K562 (cell line): ENCODE data around the gene PBXIP1. TPM values are rescaled to one million over a fixed set of nuclear protein-coding genes. Genes with fewer than 3 reads are reported as not detected.

Experiments
- ATAC-seq: fragments of 200-7000 bp; cut with Tn5 transposase; 3 replicates; pipeline ENCODE4 v1.9.1; 2020; ENCODE audit warnings: moderate library complexity
- BruUV-seq: library from RNA; stranded (reverse); fragments of 400-500 nt; replicated peaks from 2 replicates; lab custom pipeline; 2021; lab: Mats Ljungman, UMichigan
- CTCF ChIA-PET: fragments of 300-600 bp; formaldehyde crosslinking; extraction: SDS; loops from one replicate; lab custom pipeline; 2021; ENCODE audit warnings: low intra/inter-chr PET ratio; lab: Yijun Ruan, JAX
- POLR2A ChIA-PET: fragments of 300-600, 350-650 bp; sonication (Branson Sonifier 250); formaldehyde crosslinking; extraction: SDS; loops from one replicate; lab custom pipeline; 2021; ENCODE audit warnings: antibody characterized with exemption, inconsistent platforms; lab: Yijun Ruan, JAX
- DNase-seq, 4 experiments: peaks; one replicate each; pipeline versions ENCODE4 v3.0.0 to v3.0.0-alpha.2; 2011 to 2018; ENCODE audit warnings: low spot score in 3 of 4, mixed read lengths in 3 of 4; ENCODE audit errors: extremely low read depth in 1 of 4
- FAIRE-seq: peaks from 2 replicates; lab custom pipeline; 2011; peaks lifted over from hg19 to GRCh38; lab: Jason Lieb, UNC
- H2AFZ ChIP-seq: 2 replicates; pipeline ENCODE4 v1.6.0; 2011; ENCODE audit warnings: low read depth, low read length, control low read depth, inconsistent platforms
- H3K27ac ChIP-seq: fragments of 200-600 bp; 3 replicates; pipeline ENCODE4 v1.8.0; 2011; ENCODE audit warnings: low read depth, mild to moderate bottlenecking, control low read depth, inconsistent platforms, low read length, moderate library complexity, mixed read lengths; ENCODE audit errors: extremely low read depth
- H3K27me3 ChIP-seq, 2 experiments: fragments of 300-600 bp in 1 of 2; 2 replicates in 1 of 2; 3 replicates in 1 of 2; pipeline versions ENCODE4 v1.6.0 to v1.8.0; 2011; ENCODE audit warnings: inconsistent platforms in 2 of 2, low read length in 2 of 2, mild to moderate bottlenecking in 1 of 2, mixed read lengths in 1 of 2, moderate library complexity in 1 of 2; ENCODE audit not compliant: control insufficient read depth in 2 of 2, insufficient read depth in 2 of 2
- H3K36me3 ChIP-seq: fragments of 300-600 bp; 3 replicates; pipeline ENCODE4 v1.8.0; 2011; ENCODE audit warnings: mild to moderate bottlenecking, low read length, inconsistent platforms; ENCODE audit not compliant: control insufficient read depth, insufficient read depth
- H3K4me1 ChIP-seq, 2 experiments: fragments of 200-600 bp in 1 of 2; replicated peaks in 1 of 2; 2 replicates in 1 of 2; 3 replicates in 1 of 2; pipeline versions ENCODE4 v1.5.1 to v1.8.0; 2011; ENCODE audit warnings: inconsistent platforms in 2 of 2, low read length in 2 of 2, mild to moderate bottlenecking in 1 of 2, mixed read lengths in 1 of 2, moderate library complexity in 1 of 2; ENCODE audit not compliant: control insufficient read depth in 2 of 2, insufficient read depth in 2 of 2
- H3K4me2 ChIP-seq: 2 replicates; pipeline ENCODE4 v1.6.1; 2011; ENCODE audit warnings: low read length, control low read depth, inconsistent platforms, mixed read lengths; ENCODE audit not compliant: insufficient read depth
- H3K4me3 ChIP-seq: fragments of 200-600 bp; sonication (generic), shearing (Covaris generic); 2 replicates; pipeline ENCODE4 v1.5.1; 2016; ENCODE audit warnings: control low read depth, inconsistent platforms
- H3K79me2 ChIP-seq: fragments of 200-600 bp; 3 replicates; pipeline ENCODE4 v1.8.0; 2011; ENCODE audit warnings: low read length, inconsistent platforms; ENCODE audit not compliant: control insufficient read depth, insufficient read depth
- H3K9ac ChIP-seq, 2 experiments: 2 replicates each; pipeline versions ENCODE4 v1.6.0 to v1.6.1; 2011; ENCODE audit warnings: low read depth in 2 of 2, low read length in 2 of 2, control low read depth in 1 of 2, inconsistent platforms in 1 of 2, mild to moderate bottlenecking in 1 of 2, mixed read lengths in 1 of 2; ENCODE audit not compliant: insufficient read depth in 1 of 2
- H3K9me1 ChIP-seq: one replicate; pipeline ENCODE4 v1.6.0; 2011; ENCODE audit warnings: inconsistent platforms, mild to moderate bottlenecking, low read length, moderate library complexity; ENCODE audit not compliant: control insufficient read depth, insufficient read depth
- H3K9me3 ChIP-seq: replicated peaks from 2 replicates; pipeline ENCODE4 v1.5.1; 2011; ENCODE audit warnings: low read depth, low read length, inconsistent platforms; ENCODE audit not compliant: control insufficient read depth, insufficient read depth
- H4K20me1 ChIP-seq: replicated peaks from 2 replicates; pipeline ENCODE4 v1.6.1; 2011; ENCODE audit warnings: low read length, inconsistent platforms, mixed read lengths; ENCODE audit not compliant: control insufficient read depth, insufficient read depth
- ESRRA ChIP-seq: fragments of 450-650 bp; IDR thresholded peaks from 2 replicates; pipeline ENCODE4 v1.6.1; 2014; ENCODE audit warnings: low read depth, mild to moderate bottlenecking, moderate library complexity, borderline replicate concordance
- ETV5 ChIP-seq: sonication (generic); formaldehyde crosslinking; IDR thresholded peaks from 2 replicates; pipeline ENCODE4 v1.4.0; 2020; ENCODE audit warnings: low read depth, mild to moderate bottlenecking, missing genetic modification reagents
- HIVEP1 ChIP-seq: fragments of 250-450 bp; sonication (Bioruptor Pico); IDR thresholded peaks from 2 replicates; pipeline ENCODE4 v1.4.0; 2020; ENCODE audit warnings: mild to moderate bottlenecking
- MTA3 ChIP-seq: fragments of 450-650 bp; formaldehyde crosslinking; IDR thresholded peaks from 2 replicates; pipeline ENCODE4 v1.6.1; 2017; ENCODE audit warnings: mild to moderate bottlenecking, borderline replicate concordance
- NCOA1 ChIP-seq: fragments of 450-650 bp; IDR thresholded peaks from 2 replicates; pipeline ENCODE4 v1.6.1; 2016; ENCODE audit warnings: low read depth
- NFIC ChIP-seq: fragments of 450-650 bp; IDR thresholded peaks from 2 replicates; pipeline ENCODE4 v1.6.1; 2017; ENCODE audit warnings: mild to moderate bottlenecking, inconsistent platforms
- POLR2G ChIP-seq: fragments of 200-400 bp; formaldehyde crosslinking; IDR thresholded peaks from 2 replicates; pipeline ENCODE4 v1.6.1; 2017; ENCODE audit warnings: low read depth, mild to moderate bottlenecking, antibody characterized with exemption, low read length, moderate library complexity
- PRPF4 ChIP-seq: fragments of 200-400 bp; formaldehyde crosslinking; IDR thresholded peaks from one replicate; pipeline ENCODE4 v1.6.1; 2017; ENCODE audit warnings: low read length, low read depth, mild to moderate bottlenecking; ENCODE audit not compliant: insufficient read depth, poor library complexity, severe bottlenecking
- SPI1 ChIP-seq: IDR thresholded peaks from 2 replicates; pipeline ENCODE4 v1.6.1; 2011; ENCODE audit warnings: low read depth, low read length, control low read depth, borderline replicate concordance
- WGBS: fragments of 100-300 bp; shearing (Covaris generic); methylation state at CpG from one replicate; pipeline ENCODE4 v1.1.6; 2016; ENCODE audit warnings: low coverage, mixed read lengths; ENCODE audit not compliant: insufficient coverage; ENCODE audit errors: missing lambda C conversion rate; 5-methylcytosine and 5-hydroxymethylcytosine counted together
- in situ Hi-C: fragments of 300-500 bp; cut with MboI; formaldehyde crosslinking; loops from 4 replicates; pipeline ENCODE4 v1.15.0; 2018; ENCODE audit warnings: inconsistent platforms, mixed read lengths
- intact Hi-C: fragments of 100-400 bp; cut with micrococcal nuclease; formaldehyde crosslinking; loops from 2 replicates; pipeline ENCODE4 v1.14.2; 2022
- polyA plus RNA-seq, 8 experiments: library from polyadenylated mRNA; depleted of rRNA in 4 of 8; stranded (reverse) in 5 of 8; unstranded in 3 of 8; fragments of >200 nt; fragmentation: Nextera tagmentation in 2 of 8; fragmentation: Illumina TruSeq in 1 of 8; extraction: Ambion mirVana in 2 of 8; extraction: Trizol in 1 of 8; gene quantifications; 2 replicates each; pipeline versions ENCODE4 v1.2.1 to v1.2.3, GENCODE V29; 2011 to 2014; ENCODE audit warnings: inconsistent platforms in 1 of 8, missing spikeins in 1 of 8
- total RNA-seq, 7 experiments: library from RNA; depleted of rRNA in 6 of 7; stranded (reverse); fragments of >200 nt in 6 of 7; fragmentation: Illumina TruSeq in 2 of 7; extraction: Trizol in 2 of 7; gene quantifications; 2 replicates each; pipeline versions ENCODE4 v1.2.1 to v1.2.3, GENCODE V29; 2011 to 2021; ENCODE audit warnings: low replicate concordance in 1 of 7
- TF ChIP-seq, protein P1 (sequence below): fragments of 250-450 bp; sonication (Bioruptor Pico); IDR thresholded peaks from 2 replicates; pipeline ENCODE4 v1.8.0; 2022; ENCODE audit warnings: moderate library complexity, mild to moderate bottlenecking, inconsistent platforms
- TF ChIP-seq, protein P2 (sequence below): fragments of 450-650 bp; IDR thresholded peaks from 2 replicates; pipeline ENCODE4 v1.7.0; 2016; ENCODE audit warnings: borderline replicate concordance

The PBXIP1 gene
- total and polyA plus RNA-seq, 9 of the 15 experiments (the other 6 are each of a cell fraction or from before 2014, with no cell fraction given): 0.13 to 8.3 (median 5.8) TPM

DNA sequence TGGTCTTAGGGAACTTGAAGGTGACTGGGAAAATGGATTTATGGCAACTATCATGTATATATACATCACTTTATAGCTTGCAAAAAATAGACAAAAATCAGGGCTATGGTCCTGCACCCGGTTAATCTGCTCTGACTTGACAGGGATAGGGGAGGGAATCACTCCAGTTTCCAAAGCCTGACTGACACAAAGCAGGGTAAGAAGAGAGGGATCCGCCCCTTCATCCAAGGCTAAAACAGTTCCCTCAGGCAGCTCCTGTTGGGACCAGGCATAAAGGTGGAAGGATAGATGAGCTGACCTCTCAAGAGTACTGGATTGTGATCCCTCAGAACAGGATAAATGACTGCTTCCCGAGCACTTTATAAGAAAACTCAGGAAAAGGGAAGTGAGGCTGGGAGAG, 1.4 kb downstream of the PBXIP1 start:
- in situ Hi-C loops: no loop called here
- Histone ChIP-seq H3K9me3 (no peaks in the 10 kb centered on the region), H3K27me3 (no peaks in the 10 kb centered on the region), H3K36me3 (peaks cover 20% of the 10 kb centered on the region; the same call in 2 of the 3 replicates), H3K9ac (no peak overlapping the region), H4K20me1 (no peaks in the 10 kb centered on the region), H3K27ac (no peak overlapping the region; the same call in 2 of the 3 replicates), H3K4me3 (no peak overlapping the region), H3K9me1 (no peaks in the 10 kb centered on the region), H2AFZ (no peak overlapping the region), H3K79me2 (peaks cover 7% of the 10 kb centered on the region), H3K4me1 (peaks cover 31 to 47% of the 10 kb centered on the region in 2 experiments), H3K4me2 (peak overlapping the region; percentile 90)
- FAIRE-seq: no peak
- DNase-seq: no peak
- 37% methylated on average over 3 of the region's 3 CpGs for WGBS
- TF ChIP-seq POLR2G: no peak
- 0 out of 2 replicates have a peak, but pooled peaks have one; percentile 11 for TF ChIP-seq ETV5
- 0 out of 2 replicates have a peak, but pooled peaks have one; percentile 21 for TF ChIP-seq SPI1
- no peak for ATAC-seq
- ChIA-PET CTCF (interaction anchor here (2.4 kb wide), 1 partner anchor 63 kb away, joined by 11 read pairs; no protein-coding TSS in a partner anchor), POLR2A (interaction anchor here (0.8 to 4.8 kb wide), 7 partner anchors 8 to 62 kb away, joined by 3 to 20 read pairs (median 5); partner anchors contain the start of genes PMVK and SHC1)
- no TSS peak for BruUV-seq
- intact Hi-C loops: loop anchor here (2.0 kb wide), 1 partner anchor 40 kb away; no protein-coding TSS in a partner anchor

DNA sequence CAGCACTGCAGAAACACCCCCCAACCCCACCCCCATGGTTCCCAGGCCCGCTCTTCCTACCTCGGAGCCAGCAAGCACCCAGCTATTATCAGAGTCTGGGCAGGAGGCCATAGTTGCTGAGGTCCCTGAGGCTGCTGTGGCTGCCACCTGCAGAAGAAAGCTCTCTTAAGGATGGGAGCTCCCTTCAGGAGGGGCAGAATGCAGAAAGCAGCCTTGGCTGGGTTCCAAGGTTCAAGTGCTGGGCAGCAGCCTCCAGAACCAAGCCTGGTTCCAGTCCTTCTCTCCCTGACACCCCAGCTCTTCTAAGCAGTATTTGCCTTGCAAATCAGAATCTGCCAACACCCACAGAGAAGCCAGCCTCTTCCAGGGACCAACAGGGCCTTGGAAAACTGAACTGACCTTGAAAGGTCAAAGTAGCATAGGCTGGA, 2.3 kb downstream of the PBXIP1 start:
- Histone ChIP-seq H3K4me2 (no peak overlapping the region), H3K9ac (peak overlapping the region in 1 of 2 experiments; percentile 54; a peak in 2 of 4 replicates), H2AFZ (no peak overlapping the region), H3K4me3 (no peak overlapping the region), H3K4me1 (peaks cover 31 to 37% of the 10 kb centered on the region in 2 experiments), H3K79me2 (no peaks in the 10 kb centered on the region), H3K27ac (no peak overlapping the region), H4K20me1 (no peaks in the 10 kb centered on the region), H3K9me1 (no peaks in the 10 kb centered on the region), H3K9me3 (no peaks in the 10 kb centered on the region), H3K27me3 (no peaks in the 10 kb centered on the region), H3K36me3 (peaks cover 10% of the 10 kb centered on the region; the same call in 2 of the 3 replicates)
- ATAC-seq (no peak), FAIRE-seq (no peak), DNase-seq (no peak)
- ChIA-PET CTCF (no interaction called here), POLR2A (interaction anchor here (0.6 to 4.8 kb wide), 3 partner anchors 11 to 40 kb away, joined by 3 to 20 read pairs (median 3); partner anchors contain the start of gene SHC1)
- TF ChIP-seq, protein P1, sequence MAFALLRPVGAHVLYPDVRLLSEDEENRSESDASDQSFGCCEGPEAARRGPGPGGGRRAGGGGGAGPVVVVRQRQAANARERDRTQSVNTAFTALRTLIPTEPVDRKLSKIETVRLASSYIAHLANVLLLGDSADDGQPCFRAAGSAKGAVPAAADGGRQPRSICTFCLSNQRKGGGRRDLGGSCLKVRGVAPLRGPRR: no peak
- TF ChIP-seq ESRRA (0 out of 2 replicates have a peak, but pooled peaks have one; percentile 22), PRPF4 (no peak), HIVEP1 (CRISPR knock-in tag) (no peak), NCOA1 (no peak), MTA3 (no peak), NFIC (peak; percentile 59)
- TF ChIP-seq, protein P2, sequence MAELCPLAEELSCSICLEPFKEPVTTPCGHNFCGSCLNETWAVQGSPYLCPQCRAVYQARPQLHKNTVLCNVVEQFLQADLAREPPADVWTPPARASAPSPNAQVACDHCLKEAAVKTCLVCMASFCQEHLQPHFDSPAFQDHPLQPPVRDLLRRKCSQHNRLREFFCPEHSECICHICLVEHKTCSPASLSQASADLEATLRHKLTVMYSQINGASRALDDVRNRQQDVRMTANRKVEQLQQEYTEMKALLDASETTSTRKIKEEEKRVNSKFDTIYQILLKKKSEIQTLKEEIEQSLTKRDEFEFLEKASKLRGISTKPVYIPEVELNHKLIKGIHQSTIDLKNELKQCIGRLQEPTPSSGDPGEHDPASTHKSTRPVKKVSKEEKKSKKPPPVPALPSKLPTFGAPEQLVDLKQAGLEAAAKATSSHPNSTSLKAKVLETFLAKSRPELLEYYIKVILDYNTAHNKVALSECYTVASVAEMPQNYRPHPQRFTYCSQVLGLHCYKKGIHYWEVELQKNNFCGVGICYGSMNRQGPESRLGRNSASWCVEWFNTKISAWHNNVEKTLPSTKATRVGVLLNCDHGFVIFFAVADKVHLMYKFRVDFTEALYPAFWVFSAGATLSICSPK: no peak
- BruUV-seq: no TSS peak
- WGBS: 20% methylated on average over 1 of the region's 2 CpGs
- intact Hi-C loops: loop anchor here (2.0 kb wide), 1 partner anchor 41 kb away; no protein-coding TSS in a partner anchor
- in situ Hi-C loops: no loop called here
